Endothelial cell (in vitro differentiated cells): ENCODE results near the gene BOLL. TPM values are rescaled to one million over a fixed set of nuclear protein-coding genes. Genes with fewer than 3 reads are reported as not detected.
"Not testable (repeated sequence)": the region's sequence is repeated elsewhere in the genome, so short reads cannot be mapped to it uniquely, and the experiment has no call there.

ENCODE experiments used
- DNase-seq: peaks from one replicate; pipeline ENCODE4 v3.0.0; 2021; ENCODE audit warnings: low spot score
- H3K27ac Mint-ChIP-seq: one replicate; pipeline ENCODE4 v1.8.0; 2021; ENCODE audit warnings: mixed read lengths, inconsistent platforms; ENCODE audit not compliant: unreplicated experiment
- H3K27me3 Mint-ChIP-seq: one replicate; pipeline ENCODE4 v1.8.0; 2021; ENCODE audit warnings: mild to moderate bottlenecking, moderate library complexity, mixed read lengths, inconsistent platforms; ENCODE audit not compliant: unreplicated experiment
- H3K36me3 Mint-ChIP-seq: one replicate; pipeline ENCODE4 v1.8.0; 2021; ENCODE audit warnings: mild to moderate bottlenecking, low read depth, mixed read lengths, inconsistent platforms; ENCODE audit not compliant: unreplicated experiment
- H3K4me1 Mint-ChIP-seq: one replicate; pipeline ENCODE4 v1.8.0; 2021; ENCODE audit warnings: mild to moderate bottlenecking, mixed read lengths, inconsistent platforms; ENCODE audit not compliant: unreplicated experiment
- H3K4me3 Mint-ChIP-seq: one replicate; pipeline ENCODE4 v1.8.0; 2021; ENCODE audit warnings: mild to moderate bottlenecking, mixed read lengths, inconsistent platforms; ENCODE audit not compliant: unreplicated experiment
- H3K9me3 Mint-ChIP-seq: one replicate; pipeline ENCODE4 v1.8.0; 2021; ENCODE audit warnings: mixed read lengths, inconsistent platforms; ENCODE audit not compliant: unreplicated experiment
- CTCF ChIP-seq: fragments of 200-600 bp; sonication (generic); IDR thresholded peaks from one replicate; pipeline ENCODE4 v1.5.0; 2021; ENCODE audit warnings: antibody characterized with exemption; ENCODE audit not compliant: unreplicated experiment
- long read RNA-seq: library from polyadenylated mRNA; unstranded; transcript quantifications from one replicate; pipeline ENCODE4 v2.0.0, GENCODE V29; 2020; ENCODE audit not compliant: unreplicated experiment
- total RNA-seq: library from RNA; stranded (reverse); fragmentation: NEBNext Ultra II Directional; extraction: Animal tissue kit (Norgen Biotek cat#: 25700); gene quantifications from one replicate; pipeline ENCODE4 v1.2.1, GENCODE V29; 2021; ENCODE audit not compliant: unreplicated experiment

BOLL gene, protein sequence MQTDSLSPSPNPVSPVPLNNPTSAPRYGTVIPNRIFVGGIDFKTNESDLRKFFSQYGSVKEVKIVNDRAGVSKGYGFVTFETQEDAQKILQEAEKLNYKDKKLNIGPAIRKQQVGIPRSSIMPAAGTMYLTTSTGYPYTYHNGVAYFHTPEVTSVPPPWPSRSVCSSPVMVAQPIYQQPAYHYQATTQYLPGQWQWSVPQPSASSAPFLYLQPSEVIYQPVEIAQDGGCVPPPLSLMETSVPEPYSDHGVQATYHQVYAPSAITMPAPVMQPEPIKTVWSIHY
- not detected for total RNA-seq
- long read RNA-seq = 0 reads

DNA sequence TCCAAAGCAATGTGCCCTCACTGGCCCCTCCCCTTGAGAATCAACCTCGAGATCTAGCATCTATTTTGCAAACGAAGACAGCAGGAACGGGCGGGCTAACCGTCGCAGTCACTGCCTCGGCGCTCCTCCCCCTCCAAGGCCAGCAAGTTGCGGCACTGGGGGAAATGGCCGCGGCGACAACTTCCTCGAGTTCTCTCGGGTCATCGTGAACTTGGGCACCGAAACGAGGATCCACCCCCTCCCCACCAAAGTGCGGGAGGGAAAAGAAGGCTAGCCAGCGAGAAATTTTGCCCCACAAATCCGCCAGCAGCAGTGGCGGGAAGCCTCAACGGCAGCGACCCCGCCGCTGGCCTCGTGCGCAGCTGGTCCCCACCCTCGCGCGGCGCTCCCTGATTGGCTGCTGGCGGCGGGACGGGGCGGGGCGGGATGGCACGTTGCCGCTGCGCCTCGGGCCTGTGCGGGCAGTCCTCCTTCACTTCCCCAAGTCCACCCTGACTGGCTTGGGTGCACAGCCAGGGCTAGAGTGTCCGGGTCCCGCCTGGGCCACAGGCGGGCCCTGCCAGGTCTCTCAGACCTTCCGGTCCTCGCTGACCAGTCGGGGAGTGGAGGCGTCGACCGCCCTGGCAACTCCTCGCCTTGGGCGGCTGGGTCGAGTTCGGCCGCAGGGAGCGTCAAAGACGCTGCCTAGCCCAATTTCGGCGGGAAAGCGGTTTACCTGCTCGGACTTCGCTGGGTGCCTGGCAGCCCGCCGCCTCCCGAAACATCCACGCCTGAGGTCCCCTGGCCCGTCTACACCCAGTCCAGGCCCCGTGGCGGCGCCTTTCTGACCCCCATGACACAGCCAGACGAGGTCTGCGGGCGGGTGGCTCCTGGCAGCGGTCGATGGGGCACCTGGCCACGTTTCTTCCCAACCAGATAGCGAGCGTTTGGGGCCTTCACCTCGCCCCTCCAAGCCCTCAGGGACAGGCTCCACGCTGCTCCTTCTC is at the start of gene BOLL:
BOLL (minus strand) TSS at position 364 of the 986 bp plus-strand sequence. CDS start 3,469 bp downstream, outside the sequence.
- Mint-ChIP-seq H3K27ac (no peak within 1 kb of the TSS), H3K4me1 (peaks cover 6% of the 10 kb centered on the region), H3K4me3 (no peak within 1 kb of the TSS), H3K27me3 (peaks cover 2% of the 10 kb centered on the region), H3K9me3 (no peaks in the 10 kb centered on the region), H3K36me3 (no peaks in the 10 kb centered on the region)
- no peak for TF ChIP-seq CTCF
- no peak for DNase-seq

GRCh38 chr2:197834771-197835170 is 49.7 kb upstream of the BOLL start:
- DNase-seq, H3K4me1 Mint-ChIP-seq, H3K36me3 Mint-ChIP-seq, H3K27me3 Mint-ChIP-seq, H3K4me3 Mint-ChIP-seq, H3K9me3 Mint-ChIP-seq, H3K27ac Mint-ChIP-seq: not testable (repeated sequence)

GRCh38 chr2:197828464-197829135 is 43.5 kb upstream of the BOLL start:
- Mint-ChIP-seq H3K4me3 (no peak overlapping the region), H3K4me1 (peaks cover 6% of the 10 kb centered on the region), H3K27me3 (peaks cover 3% of the 10 kb centered on the region), H3K27ac (no peak overlapping the region), H3K36me3 (peaks cover 3% of the 10 kb centered on the region), H3K9me3 (no peaks in the 10 kb centered on the region)
- DNase-seq = no peak
- TF ChIP-seq CTCF = no peak

DNA sequence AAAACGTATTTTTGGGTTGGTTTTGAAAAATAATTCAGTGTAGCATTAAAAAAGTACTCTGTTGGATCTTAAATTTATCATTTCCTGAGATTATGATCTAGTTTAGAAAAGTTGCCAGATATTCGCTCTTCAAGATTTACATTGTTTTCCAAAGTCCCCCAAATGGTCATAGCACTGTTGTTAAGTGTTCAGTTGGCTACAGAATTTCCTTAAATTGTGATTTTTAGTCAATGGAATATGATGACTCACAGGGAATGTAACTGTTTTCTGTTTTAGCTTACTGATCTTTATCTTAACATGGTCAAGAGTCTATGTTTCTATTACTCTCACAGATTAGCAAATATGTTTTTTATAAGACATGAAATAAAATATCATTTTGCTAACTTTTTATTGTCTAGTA is 42.5 kb upstream of the BOLL start:
- no peak overlapping the region for H3K4me3 Mint-ChIP-seq
- DNase-seq = no peak
- H3K9me3 Mint-ChIP-seq = no peaks in the 10 kb centered on the region
- no peak overlapping the region for H3K27ac Mint-ChIP-seq
- H3K4me1 Mint-ChIP-seq = peaks cover 6% of the 10 kb centered on the region
- TF ChIP-seq CTCF = no peak
- H3K27me3 Mint-ChIP-seq = peaks cover 1% of the 10 kb centered on the region
- peaks cover 3% of the 10 kb centered on the region for H3K36me3 Mint-ChIP-seq

DNA sequence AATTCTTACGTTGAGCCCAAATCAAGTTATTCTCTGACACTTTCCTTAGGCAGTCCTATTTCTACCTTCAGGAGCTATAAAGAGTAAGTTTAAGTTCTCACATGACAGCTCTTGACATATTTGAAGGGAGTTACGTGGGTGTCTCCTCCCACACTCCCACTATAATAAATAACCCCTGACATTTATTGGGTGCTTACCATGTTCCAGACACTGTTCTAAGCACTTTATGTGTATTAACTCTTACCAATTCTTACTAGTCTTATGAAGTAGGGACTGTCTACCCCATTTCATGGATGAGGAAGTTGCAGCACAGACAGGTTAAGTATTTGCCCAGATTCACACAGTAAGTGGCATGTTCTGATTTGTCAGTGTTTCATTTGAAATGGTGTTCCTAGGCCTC is 37.2 kb upstream of the BOLL start:
- H3K27me3 Mint-ChIP-seq = no peaks in the 10 kb centered on the region
- H3K4me3 Mint-ChIP-seq = no peak overlapping the region
- H3K27ac Mint-ChIP-seq = no peak overlapping the region
- no peak for TF ChIP-seq CTCF
- no peak for DNase-seq
- H3K36me3 Mint-ChIP-seq = no peaks in the 10 kb centered on the region
- peaks cover 2% of the 10 kb centered on the region for H3K4me1 Mint-ChIP-seq
- no peaks in the 10 kb centered on the region for H3K9me3 Mint-ChIP-seq
